Thymus (tissue), 11 donors: Measurements from ENCODE around the gene NDUFA11. TPM values are rescaled to one million over a fixed set of nuclear protein-coding genes. Genes with fewer than 3 reads are reported as not detected.

Experiments used
- DNase-seq, 9 donors: peaks; one replicate each; pipeline ENCODE4 v3.0.0-alpha.2; 2013; ENCODE audit warnings: low spot score in 9 of 9, low read depth in 6 of 9, missing footprints in 1 of 9
- H3K27ac ChIP-seq, 2 donors: one replicate each; pipeline ENCODE4 v1.5.1; 2013; ENCODE audit warnings: control low read depth in 1 of 2, low read depth in 1 of 2, low read length in 1 of 2, mild to moderate bottlenecking in 1 of 2, moderate library complexity in 1 of 2
- H3K27me3 ChIP-seq, 2 donors: one replicate each; pipeline ENCODE4 v1.5.1; 2013; ENCODE audit warnings: low read length in 1 of 2; ENCODE audit not compliant: control insufficient read depth in 2 of 2, insufficient read depth in 1 of 2
- H3K36me3 ChIP-seq, 2 donors: one replicate each; pipeline ENCODE4 v1.5.1; 2013; ENCODE audit warnings: low read length in 1 of 2, mild to moderate bottlenecking in 1 of 2, moderate library complexity in 1 of 2; ENCODE audit not compliant: control insufficient read depth in 2 of 2, insufficient read depth in 2 of 2
- H3K4me1 ChIP-seq, 2 donors: one replicate each; pipeline ENCODE4 v1.5.1; 2013; ENCODE audit warnings: low read length in 2 of 2; ENCODE audit not compliant: control insufficient read depth in 2 of 2, insufficient read depth in 2 of 2
- H3K4me3 ChIP-seq, 2 donors: one replicate each; pipeline ENCODE4 v1.5.1; 2013; ENCODE audit warnings: low read length in 2 of 2, control low read depth in 1 of 2, mild to moderate bottlenecking in 1 of 2
- H3K9me3 ChIP-seq, 2 donors: one replicate each; pipeline ENCODE4 v1.5.1; 2013; ENCODE audit warnings: low read length in 1 of 2, mild to moderate bottlenecking in 1 of 2; ENCODE audit not compliant: control insufficient read depth in 2 of 2, insufficient read depth in 1 of 2
- WGBS: extraction: QIAGEN DNeasy Blood & Tissue Kit; methylation state at CpG from one replicate; pipeline ENCODE4 v1.1.7; 2013; 5-methylcytosine and 5-hydroxymethylcytosine counted together
- polyA plus RNA-seq: library from polyadenylated mRNA; stranded (reverse); fragments of 200-250 nt; gene quantifications from one replicate; pipeline ENCODE4 v1.2.3, GENCODE V29; 2013
- total RNA-seq: library from RNA; stranded (reverse); fragments of 120-200 nt; gene quantifications from one replicate; pipeline ENCODE4 v1.2.4, GENCODE V29; 2013
- donor health status: healthy.

Gene NDUFA11
- total and polyA plus RNA-seq, 2 donors: 218 to 292 TPM

- no peak overlapping the region for H3K4me3 ChIP-seq
- H3K36me3 ChIP-seq: peaks cover 9 to 37% of the 10 kb centered on the region in 2 donors
- WGBS: 60% methylated on average over 13 of the region's 13 CpGs
- DNase-seq: peak in 1 of 9 donors; percentile 45
- peak overlapping the region; percentile 85 to 98 for H3K27ac ChIP-seq
- peaks cover 71 to 79% of the 10 kb centered on the region in 2 donors for H3K4me1 ChIP-seq
- H3K9me3 ChIP-seq: no peaks in the 10 kb centered on the region
- no peaks in the 10 kb centered on the region for H3K27me3 ChIP-seq
Measured at GRCh38 chr19:5948752-5949564, 45.4 kb upstream of the NDUFA11 start.

- no peaks in the 10 kb centered on the region for H3K27me3 ChIP-seq
- peaks cover 14 to 43% of the 10 kb centered on the region in 2 donors for H3K36me3 ChIP-seq
- WGBS: 97% methylated on average over 13 of the region's 13 CpGs
- H3K27ac ChIP-seq: no peak overlapping the region
- peaks cover 57 to 64% of the 10 kb centered on the region in 2 donors for H3K4me1 ChIP-seq
- H3K4me3 ChIP-seq: no peak overlapping the region
- no peaks in the 10 kb centered on the region for H3K9me3 ChIP-seq
- no peak for DNase-seq
Measured at GRCh38 chr19:5947435-5947834, 43.8 kb upstream of the NDUFA11 start.

GRCh38 chr19:5943623-5944022 lies 40.0 kb upstream of the NDUFA11 start:
- H3K4me3 ChIP-seq: no peak overlapping the region
- H3K9me3 ChIP-seq: no peaks in the 10 kb centered on the region
- peaks cover 22 to 26% of the 10 kb centered on the region in 2 donors for H3K4me1 ChIP-seq
- DNase-seq: no peak
- 87% methylated on average over 10 of the region's 10 CpGs for WGBS
- H3K27ac ChIP-seq: no peak overlapping the region
- H3K36me3 ChIP-seq: peaks cover 39 to 66% of the 10 kb centered on the region in 2 donors
- no peaks in the 10 kb centered on the region for H3K27me3 ChIP-seq

- peaks cover 18 to 20% of the 10 kb centered on the region in 2 donors for H3K4me1 ChIP-seq
- H3K4me3 ChIP-seq: no peak overlapping the region
- H3K27ac ChIP-seq: no peak overlapping the region
- 95% methylated on average over 10 of the region's 10 CpGs for WGBS
- no peaks in the 10 kb centered on the region for H3K27me3 ChIP-seq
- DNase-seq: no peak
- peaks cover 39 to 63% of the 10 kb centered on the region in 2 donors for H3K36me3 ChIP-seq
- no peaks in the 10 kb centered on the region for H3K9me3 ChIP-seq
Measured at GRCh38 chr19:5943045-5943444, 39.5 kb upstream of the NDUFA11 start.

- Histone ChIP-seq H3K9me3 (no peaks in the 10 kb centered on the region), H3K27me3 (no peaks in the 10 kb centered on the region), H3K36me3 (peaks cover 49 to 69% of the 10 kb centered on the region in 2 donors), H3K27ac (no peak overlapping the region), H3K4me1 (peaks cover 5 to 7% of the 10 kb centered on the region in 2 donors), H3K4me3 (no peak overlapping the region)
- DNase-seq: no peak
- WGBS: 95% methylated on average over 11 of the region's 11 CpGs
Measured at GRCh38 chr19:5941673-5942072, 38.1 kb upstream of the NDUFA11 start.

- no peak overlapping the region for H3K27ac ChIP-seq
- H3K4me1 ChIP-seq: no peaks in the 10 kb centered on the region
- 97% methylated on average over 21 of the region's 21 CpGs for WGBS
- no peak for DNase-seq
- no peak overlapping the region for H3K4me3 ChIP-seq
- H3K9me3 ChIP-seq: no peaks in the 10 kb centered on the region
- no peaks in the 10 kb centered on the region for H3K27me3 ChIP-seq
- peaks cover 49 to 71% of the 10 kb centered on the region in 2 donors for H3K36me3 ChIP-seq
Measured at GRCh38 chr19:5940260-5941208, 36.9 kb upstream of the NDUFA11 start.

DNA sequence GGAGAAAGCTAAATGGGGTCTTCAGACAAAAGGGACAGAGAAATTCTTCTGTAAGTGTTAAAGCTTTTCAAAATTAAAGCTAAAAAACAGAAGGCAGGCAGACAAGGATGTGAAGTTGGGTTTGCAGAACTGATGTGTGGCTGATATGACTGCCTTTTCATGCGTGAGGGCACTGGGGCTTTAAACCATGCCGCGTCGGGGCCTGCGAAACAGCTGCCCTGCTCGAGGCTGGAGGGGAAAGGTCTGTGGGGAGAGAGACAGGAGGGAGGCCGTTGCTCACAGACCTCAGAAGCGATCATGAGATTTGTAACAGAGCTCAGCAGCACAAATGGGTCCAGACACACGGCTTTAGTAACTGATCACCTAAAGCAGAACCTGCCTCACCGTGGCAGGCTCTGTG lies 34.0 kb upstream of the NDUFA11 start:
- WGBS: 87% methylated on average over 10 of the region's 10 CpGs
- H3K4me1 ChIP-seq: peaks cover 0 to 7% of the 10 kb centered on the region in 2 donors
- no peaks in the 10 kb centered on the region for H3K9me3 ChIP-seq
- H3K36me3 ChIP-seq: peaks cover 67 to 80% of the 10 kb centered on the region in 2 donors
- DNase-seq: no peak
- H3K27me3 ChIP-seq: no peaks in the 10 kb centered on the region
- H3K4me3 ChIP-seq: no peak overlapping the region
- H3K27ac ChIP-seq: no peak overlapping the region

GRCh38 chr19:5936292-5936592 lies 32.7 kb upstream of the NDUFA11 start:
- H3K27ac ChIP-seq: no peak overlapping the region
- H3K27me3 ChIP-seq: no peaks in the 10 kb centered on the region
- H3K36me3 ChIP-seq: peaks cover 72 to 79% of the 10 kb centered on the region in 2 donors
- WGBS: 98% methylated on average over 9 of the region's 9 CpGs
- H3K9me3 ChIP-seq: no peaks in the 10 kb centered on the region
- H3K4me3 ChIP-seq: no peak overlapping the region
- H3K4me1 ChIP-seq: peaks cover 0 to 8% of the 10 kb centered on the region in 2 donors
- DNase-seq: no peak
